K562 (cell line): Measurements from ENCODE around the gene MAGIX. TPM values are rescaled to one million over a fixed set of nuclear protein-coding genes. Genes with fewer than 3 reads are reported as not detected.

Source experiments
- ATF7 ChIP-seq: fragments of 450-650 bp; IDR thresholded peaks from 2 replicates; pipeline ENCODE4 v1.7.1; 2014; ENCODE audit warnings: mild to moderate bottlenecking, moderate library complexity
- DNMT1 ChIP-seq: fragments of 450-650 bp; IDR thresholded peaks from 2 replicates; pipeline ENCODE4 v1.6.1; 2016; ENCODE audit warnings: antibody characterized with exemption, mild to moderate bottlenecking
- HDAC3 ChIP-seq: fragments of 450-650 bp; IDR thresholded peaks from 2 replicates; pipeline ENCODE4 v1.6.1; 2018; ENCODE audit warnings: borderline replicate concordance, mild to moderate bottlenecking, moderate library complexity; ENCODE audit not compliant: partially characterized antibody
- HMG20B ChIP-seq: fragments of 250-450 bp; sonication (Bioruptor Pico); IDR thresholded peaks from 2 replicates; pipeline ENCODE4 v1.5.0; 2021; ENCODE audit warnings: mild to moderate bottlenecking
- JUN ChIP-seq, 2 experiments: sonication (generic) in 1 of 2; formaldehyde crosslinking in 1 of 2; IDR thresholded peaks; 2 replicates each; pipeline versions ENCODE4 v1.6.1 to v1.8.0; 2012 to 2022; ENCODE audit warnings: borderline replicate concordance in 2 of 2, mild to moderate bottlenecking in 2 of 2, improper control_type of control experiment in 1 of 2, low read depth in 1 of 2, low read length in 1 of 2, missing genetic modification reagents in 1 of 2
- MEF2D ChIP-seq: conservative IDR thresholded peaks from 2 replicates; pipeline ENCODE4 v1.6.1; 2016; ENCODE audit warnings: low read depth, missing genetic modification characterization, missing compliant biosample characterization
- PRPF4 ChIP-seq: fragments of 200-400 bp; formaldehyde crosslinking; IDR thresholded peaks from one replicate; pipeline ENCODE4 v1.6.1; 2017; ENCODE audit warnings: low read length, low read depth, mild to moderate bottlenecking; ENCODE audit not compliant: insufficient read depth, poor library complexity, severe bottlenecking
- SMAD3 ChIP-seq: fragments of 450-650 bp; formaldehyde crosslinking; conservative IDR thresholded peaks from 2 replicates; pipeline ENCODE4 v1.4.0; 2020; ENCODE audit warnings: mild to moderate bottlenecking
- XRCC5 ChIP-seq: fragments of 200-400 bp; formaldehyde crosslinking; IDR thresholded peaks from 2 replicates; pipeline ENCODE4 v1.6.1; 2017; ENCODE audit warnings: low read depth, mild to moderate bottlenecking, low read length
- ZBTB26 ChIP-seq: fragments of 450-650 bp; formaldehyde crosslinking; IDR thresholded peaks from 2 replicates; pipeline ENCODE4 v1.4.0; 2022; ENCODE audit warnings: missing genetic modification characterization
- ZC3H8 ChIP-seq: fragments of 450-650 bp; IDR thresholded peaks from 2 replicates; pipeline ENCODE4 v1.6.1; 2017
- ZNF133 ChIP-seq: fragments of 250-450 bp; sonication (Bioruptor Pico); IDR thresholded peaks from 2 replicates; pipeline ENCODE4 v1.4.0; 2020; ENCODE audit warnings: mild to moderate bottlenecking
- ZNF217 ChIP-seq: sonication (generic); formaldehyde crosslinking; IDR thresholded peaks from 2 replicates; pipeline ENCODE4 v1.8.0; 2022; ENCODE audit warnings: mild to moderate bottlenecking, missing genetic modification reagents
- ZNF232 ChIP-seq: sonication (generic); formaldehyde crosslinking; IDR thresholded peaks from 2 replicates; pipeline ENCODE4 v1.8.0; 2022; ENCODE audit warnings: mild to moderate bottlenecking, missing genetic modification reagents
- ZNF512 ChIP-seq: IDR thresholded peaks from 2 replicates; pipeline ENCODE4 v1.6.1; 2016; ENCODE audit warnings: missing genetic modification characterization, missing compliant biosample characterization
- ZNF609 ChIP-seq: sonication (generic); formaldehyde crosslinking; IDR thresholded peaks from 2 replicates; pipeline ENCODE4 v1.8.1; 2023; ENCODE audit warnings: missing genetic modification reagents, mild to moderate bottlenecking, borderline replicate concordance
- ZSCAN32 ChIP-seq: fragments of 450-650 bp; formaldehyde crosslinking; IDR thresholded peaks from 2 replicates; pipeline ENCODE4 v1.4.0; 2020; ENCODE audit warnings: mild to moderate bottlenecking, moderate library complexity
- polyA plus RNA-seq, 8 experiments: library from polyadenylated mRNA; depleted of rRNA in 4 of 8; stranded (reverse) in 5 of 8; unstranded in 3 of 8; fragments of >200 nt; fragmentation: Nextera tagmentation in 2 of 8; fragmentation: Illumina TruSeq in 1 of 8; extraction: Ambion mirVana in 2 of 8; extraction: Trizol in 1 of 8; gene quantifications; 2 replicates each; pipeline versions ENCODE4 v1.2.1 to v1.2.3, GENCODE V29; 2011 to 2014; ENCODE audit warnings: inconsistent platforms in 1 of 8, missing spikeins in 1 of 8
- total RNA-seq, 7 experiments: library from RNA; depleted of rRNA in 6 of 7; stranded (reverse); fragments of >200 nt in 6 of 7; fragmentation: Illumina TruSeq in 2 of 7; extraction: Trizol in 2 of 7; gene quantifications; 2 replicates each; pipeline versions ENCODE4 v1.2.1 to v1.2.3, GENCODE V29; 2011 to 2021; ENCODE audit warnings: low replicate concordance in 1 of 7
- TF ChIP-seq, protein P1 (sequence below): sonication (generic); formaldehyde crosslinking; IDR thresholded peaks from 2 replicates; pipeline ENCODE4 v1.8.0; 2022; ENCODE audit warnings: mild to moderate bottlenecking, missing genetic modification reagents

MAGIX gene
- total and polyA plus RNA-seq, 9 of the 15 experiments (the other 6 are each of a cell fraction or from before 2014, with no cell fraction given), result 0.08 to 3.5 (median 0.47) TPM

DNA sequence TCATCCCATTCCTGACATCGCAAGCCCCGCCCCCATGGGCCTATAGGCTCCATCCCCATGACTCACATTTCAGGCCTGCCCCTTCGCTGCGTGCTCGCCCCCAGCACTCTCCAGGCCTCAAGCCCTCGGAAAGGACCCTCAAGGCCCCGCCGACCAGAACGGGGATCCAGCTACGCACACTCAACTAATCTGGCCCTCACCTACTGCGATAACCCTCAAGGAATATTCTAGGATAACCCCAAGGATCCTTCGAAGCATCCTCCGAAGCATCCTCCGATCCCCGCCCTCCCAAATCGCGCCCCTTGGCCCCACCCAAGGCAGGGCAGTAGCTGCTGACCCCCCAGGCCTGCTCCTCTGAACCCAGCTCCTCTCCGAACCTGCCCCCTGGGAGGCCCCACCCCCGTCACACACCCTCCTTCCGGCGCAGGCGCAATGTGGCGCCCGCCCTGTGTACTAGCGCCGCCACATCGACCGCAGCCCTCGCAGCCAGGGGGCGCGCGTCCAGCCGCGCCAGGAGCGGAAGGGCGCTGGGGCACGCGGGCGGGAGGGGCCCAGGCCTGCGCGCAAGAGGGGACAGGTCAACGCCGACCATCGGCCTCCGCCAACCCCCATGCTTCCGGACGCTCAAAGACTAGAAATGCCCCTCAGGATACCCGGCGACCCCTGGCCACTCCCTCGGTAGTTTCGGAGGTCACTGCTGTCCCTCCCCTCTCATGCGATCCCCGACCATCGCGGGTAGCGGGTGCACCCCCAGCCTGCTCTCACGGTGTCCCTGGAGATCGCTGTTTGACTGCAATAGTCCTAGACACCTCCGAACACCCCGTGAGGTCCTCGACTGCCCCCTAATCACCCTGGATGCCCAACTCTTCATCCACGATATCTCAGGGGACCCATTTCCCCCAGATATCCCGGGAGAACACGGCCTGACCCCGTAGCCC is 6.4 kb upstream of the MAGIX start (continued):
- no peak for TF ChIP-seq ZBTB26 (CRISPR knock-in tag)
- TF ChIP-seq, protein P1, sequence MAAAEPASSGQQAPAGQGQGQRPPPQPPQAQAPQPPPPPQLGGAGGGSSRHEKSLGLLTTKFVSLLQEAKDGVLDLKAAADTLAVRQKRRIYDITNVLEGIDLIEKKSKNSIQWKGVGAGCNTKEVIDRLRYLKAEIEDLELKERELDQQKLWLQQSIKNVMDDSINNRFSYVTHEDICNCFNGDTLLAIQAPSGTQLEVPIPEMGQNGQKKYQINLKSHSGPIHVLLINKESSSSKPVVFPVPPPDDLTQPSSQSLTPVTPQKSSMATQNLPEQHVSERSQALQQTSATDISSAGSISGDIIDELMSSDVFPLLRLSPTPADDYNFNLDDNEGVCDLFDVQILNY (CRISPR knock-in tag), result 0 out of 2 replicates have a peak, but pooled peaks have one; percentile 35
- TF ChIP-seq ZC3H8, result no peak
- peak; percentile 90 for TF ChIP-seq ZNF232
- no peak for TF ChIP-seq MEF2D (tag)
- peak; percentile 38; the same call in 1 of the 2 replicates for TF ChIP-seq ATF7
- TF ChIP-seq XRCC5, result 0 out of 2 replicates have a peak, but pooled peaks have one; percentile 56
- 0 out of 2 replicates have a peak, but pooled peaks have one; percentile 21 for TF ChIP-seq ZNF217 (CRISPR knock-in tag)
- 0 out of 2 replicates have a peak, but pooled peaks have one; percentile 49 for TF ChIP-seq SMAD3 (CRISPR knock-in tag)
- peak; percentile 69; the same call in 1 of the 2 replicates for TF ChIP-seq JUN (IDR thresholded peaks at IDR 0.05; ENCODE audit: borderline replicate concordance, low read depth, low read length)
- no peak for TF ChIP-seq JUN (CRISPR knock-in tag; IDR thresholded peaks at IDR 0.05; ENCODE audit: borderline replicate concordance)
- TF ChIP-seq ZNF609 (CRISPR knock-in tag), result no peak; the same call in 1 of the 2 replicates
- TF ChIP-seq ZNF133 (CRISPR knock-in tag), result no peak
- TF ChIP-seq HDAC3, result no peak
- TF ChIP-seq HMG20B (CRISPR knock-in tag), result no peak
- TF ChIP-seq DNMT1, result no peak
- TF ChIP-seq ZSCAN32 (CRISPR knock-in tag), result no peak
- no peak for TF ChIP-seq PRPF4
- no peak for TF ChIP-seq ZNF512 (tag)
